DMS114 treated with DMSO at 0.1 percent for 48 hours (cell line): Measurements from ENCODE around the gene SLC7A6OS.

Source experiments
- DNase-seq: peaks from one replicate; lab custom pipeline; 2025; ENCODE audit not compliant: unreplicated experiment; lab: John Stamatoyannopoulos, UW

SLC7A6OS gene

DNA sequence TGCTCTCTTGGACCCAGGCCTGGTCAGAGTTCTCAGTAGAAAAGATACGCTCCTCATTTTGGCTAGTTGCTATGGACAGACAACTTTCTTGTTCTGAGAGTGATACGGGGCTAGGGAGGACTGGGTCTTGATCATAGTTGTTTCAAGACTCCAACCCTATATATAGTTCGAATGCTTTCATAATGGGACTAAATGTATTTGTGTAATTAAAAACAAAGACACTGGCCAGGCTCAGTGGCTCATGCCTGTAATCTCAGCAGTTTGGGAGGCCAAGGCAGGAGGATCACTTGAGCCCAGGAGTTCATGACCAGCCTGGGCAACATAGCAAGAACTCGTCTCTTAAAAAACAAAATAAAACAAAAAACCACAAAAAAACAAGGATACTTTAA, 28.7 kb downstream of the SLC7A6OS start:
- no peak for DNase-seq

DNA sequence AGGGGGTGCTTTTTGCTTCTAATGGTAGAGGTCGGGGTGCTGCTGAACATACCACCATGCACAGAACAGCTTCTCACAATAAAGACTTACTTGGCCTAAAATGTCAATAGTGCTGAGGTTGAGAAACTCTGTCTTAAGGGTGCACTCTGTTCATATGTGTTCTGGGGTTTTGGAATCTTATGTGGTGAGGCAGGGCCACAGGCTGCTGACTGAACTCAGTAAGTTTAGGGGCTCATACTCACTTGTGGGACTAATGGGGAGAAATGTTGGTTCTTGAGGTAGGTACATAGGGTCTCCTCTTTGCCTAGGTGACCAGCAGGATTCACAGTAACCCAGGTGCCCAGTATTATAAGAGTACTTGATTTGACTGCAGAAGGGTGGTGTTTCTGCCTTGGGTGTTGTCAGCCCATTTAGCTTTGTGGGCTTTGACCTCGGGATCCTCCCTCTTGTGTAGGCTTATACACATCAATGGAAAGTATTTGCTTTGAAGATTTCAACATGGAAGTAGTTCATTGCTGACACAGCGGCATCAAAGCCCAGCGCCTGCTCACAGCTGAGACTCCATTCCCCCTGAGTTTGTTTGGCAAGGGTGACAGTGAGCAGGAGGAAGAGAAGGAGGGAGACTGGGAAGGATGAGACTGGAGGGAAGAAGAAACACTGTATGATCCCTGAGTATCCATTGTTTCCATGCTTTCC, 29.2 kb downstream of the SLC7A6OS start:
- DNase-seq, result no peak

DNA sequence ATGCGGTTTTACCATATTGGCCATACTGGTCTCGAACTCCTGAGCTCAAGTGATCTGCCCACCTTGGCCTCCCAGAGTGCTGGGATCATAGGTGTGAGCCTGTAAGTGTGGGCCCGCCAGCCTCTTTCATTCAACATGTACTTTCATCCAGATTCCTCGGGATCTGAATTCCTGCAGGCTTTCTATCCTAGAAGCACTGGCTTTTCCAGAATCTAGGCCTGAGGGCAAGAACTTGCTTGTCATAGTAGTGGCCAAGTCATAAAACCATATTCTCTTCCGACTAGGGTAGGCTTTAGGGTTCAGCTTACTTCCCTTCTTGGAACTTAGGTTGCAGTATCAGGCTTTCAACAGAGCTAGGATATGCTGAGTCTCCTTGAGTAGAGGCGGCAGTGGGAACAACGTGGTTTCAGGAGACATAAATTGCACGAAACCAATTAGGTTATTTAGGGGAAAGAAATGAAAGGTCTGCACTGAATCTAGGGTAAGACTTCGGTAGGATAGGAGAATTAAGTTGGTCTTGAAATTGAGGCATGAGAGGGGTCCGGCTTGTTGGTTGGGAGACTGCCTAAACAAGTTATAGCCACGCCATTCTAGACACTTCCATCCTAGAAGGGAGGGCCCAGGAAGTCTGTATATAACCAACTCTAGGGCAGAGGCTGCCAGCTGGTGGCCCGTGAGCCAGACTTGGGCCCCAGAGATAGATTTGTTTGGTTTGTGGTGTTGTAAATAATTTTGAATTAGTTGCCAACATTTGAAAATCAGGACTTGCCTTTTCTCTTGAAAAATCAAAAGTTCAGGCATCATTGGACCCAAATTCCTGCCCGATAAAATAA, 30.8 kb downstream of the SLC7A6OS start:
- DNase-seq, result no peak

DNA sequence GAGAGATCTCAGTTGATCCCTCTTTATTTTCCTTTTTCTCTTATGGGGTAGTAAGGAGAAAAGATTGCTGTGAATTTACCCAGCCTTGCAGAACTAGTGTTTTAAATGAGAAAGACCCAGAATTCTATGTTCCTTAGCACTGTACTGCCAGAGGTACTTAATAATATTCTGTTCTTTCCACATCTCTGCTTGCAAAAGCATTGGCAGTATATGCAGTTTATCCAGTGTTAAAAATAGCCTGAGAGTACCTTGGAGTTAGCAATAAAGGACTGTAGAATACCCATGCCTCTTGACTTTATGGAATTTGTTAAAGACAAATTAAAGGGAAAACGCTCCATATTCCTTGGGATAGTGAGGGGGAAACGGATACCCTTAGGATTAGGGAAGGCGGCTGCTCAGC, 34.5 kb downstream of the SLC7A6OS start:
- DNase-seq, result no peak

DNA sequence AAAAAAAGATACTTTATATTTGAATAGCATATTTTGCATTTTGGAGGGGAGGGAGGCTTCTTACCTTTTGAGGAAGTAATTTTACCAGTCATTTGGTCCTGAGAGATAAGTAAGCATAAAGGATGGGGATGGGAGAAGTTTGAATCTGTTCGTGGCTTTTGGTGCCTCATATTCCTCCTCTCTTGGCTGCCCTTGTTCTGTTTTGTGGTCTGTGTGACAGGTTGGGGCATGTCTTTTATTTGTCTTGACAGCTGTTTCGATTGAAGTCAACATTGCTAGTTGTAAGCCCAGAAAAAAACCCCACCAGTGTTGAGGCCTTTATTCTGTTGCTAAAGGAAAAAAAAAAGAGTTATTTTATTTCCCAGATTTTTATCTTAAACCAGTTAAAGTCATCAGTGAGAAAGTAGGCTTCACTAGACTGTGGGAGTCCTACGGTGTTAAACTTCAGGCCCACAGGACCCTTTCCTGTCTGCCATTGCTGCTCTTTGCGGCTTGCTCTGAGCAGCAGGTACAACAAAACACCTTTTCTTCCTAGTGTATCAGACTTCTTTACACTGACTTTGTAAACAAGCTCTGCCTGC, 35.0 kb downstream of the SLC7A6OS start:
- no peak for DNase-seq

DNA sequence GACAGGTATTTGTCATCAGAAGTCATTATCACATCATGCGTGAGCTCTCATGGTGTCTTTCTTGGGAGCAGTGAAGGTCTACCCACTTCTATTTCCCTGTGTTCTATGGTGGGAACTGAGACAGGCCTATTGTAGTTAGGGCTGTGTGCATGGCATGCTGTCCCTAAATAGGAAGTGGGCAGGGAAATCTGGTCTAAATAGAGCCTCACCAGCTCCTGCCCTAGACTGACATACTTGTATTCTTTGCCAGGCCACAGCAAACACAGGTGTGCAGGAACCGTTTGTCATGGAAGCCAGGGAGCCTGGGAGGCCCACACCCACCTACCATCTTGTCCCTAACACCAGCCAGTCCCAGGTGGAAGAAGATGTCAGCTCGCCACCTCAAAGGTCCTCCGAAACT, 36.3 kb downstream of the SLC7A6OS start:
- DNase-seq, result no peak

DNA sequence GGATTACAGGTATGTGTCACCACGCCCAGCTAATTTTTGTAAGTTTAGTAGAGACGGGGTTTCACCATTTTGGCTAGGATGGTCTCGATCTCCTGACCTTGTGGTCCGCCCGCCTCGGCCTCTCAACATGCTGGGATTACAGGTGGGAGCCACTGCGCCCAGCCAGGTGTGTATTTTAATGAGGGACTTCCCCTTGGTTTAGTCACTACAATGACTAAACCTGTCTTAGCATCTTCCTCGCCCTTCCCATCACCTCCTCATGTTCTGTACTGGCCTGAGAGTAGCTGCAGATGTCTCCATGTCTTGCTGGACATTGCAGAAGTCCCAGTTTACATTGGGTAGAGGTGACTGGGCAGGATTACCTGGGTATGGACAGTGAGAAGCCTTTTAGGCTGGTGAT, 36.9 kb downstream of the SLC7A6OS start:
- DNase-seq, result no peak

DNA sequence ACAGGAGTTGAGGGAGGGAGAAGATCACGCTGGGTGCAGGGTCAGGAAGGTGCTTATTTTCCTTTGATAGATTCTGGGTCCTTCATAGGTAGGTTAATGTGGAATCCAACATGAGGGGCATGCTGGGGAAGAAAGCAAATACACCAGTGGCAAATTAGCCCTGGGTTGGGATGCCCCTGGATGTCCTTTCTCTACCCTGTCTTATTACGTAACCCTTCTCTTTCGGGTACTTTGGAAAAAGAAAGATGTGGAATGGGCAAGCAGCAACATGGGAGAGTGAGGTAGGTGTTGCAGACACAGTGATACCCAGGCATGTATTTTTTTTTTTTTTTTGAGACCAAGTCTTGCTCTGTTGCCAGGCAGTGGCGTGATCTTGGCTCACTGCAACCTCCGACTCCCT, 37.3 kb downstream of the SLC7A6OS start:
- no peak for DNase-seq

DNA sequence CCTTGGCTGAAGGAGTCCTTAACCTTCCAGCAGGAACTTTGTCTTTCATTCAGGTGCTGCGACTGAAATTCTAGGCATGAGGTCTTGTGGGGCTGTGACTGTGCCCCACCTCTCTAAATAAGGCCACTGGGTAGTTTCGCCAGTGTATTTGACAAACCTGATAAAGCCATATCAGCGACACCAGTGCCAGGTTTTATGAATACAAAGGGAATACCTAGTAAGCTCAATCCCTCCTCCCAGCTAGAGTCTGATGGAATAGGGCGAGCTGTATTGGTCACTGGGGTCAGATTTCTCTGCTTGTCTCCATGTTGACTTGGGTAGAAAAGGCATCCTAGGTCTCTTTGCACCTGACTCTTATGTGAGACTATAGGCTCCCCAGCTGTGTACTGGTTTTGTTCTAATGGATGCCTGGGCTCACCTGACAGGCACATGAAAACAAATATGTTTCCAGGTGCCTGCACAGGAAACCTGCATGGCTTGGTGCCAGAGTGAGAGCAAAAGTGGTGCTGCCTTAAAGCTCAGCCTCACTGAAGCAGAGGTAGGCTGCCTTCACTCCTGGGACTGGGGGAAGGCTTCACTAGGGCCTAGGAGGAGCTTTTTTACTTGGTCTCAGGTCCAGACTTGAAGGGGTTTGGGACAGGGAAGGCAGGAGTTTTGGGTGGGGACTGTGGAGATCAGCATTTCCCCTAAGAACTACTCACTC, 38.1 kb downstream of the SLC7A6OS start:
- DNase-seq, result no peak

DNA sequence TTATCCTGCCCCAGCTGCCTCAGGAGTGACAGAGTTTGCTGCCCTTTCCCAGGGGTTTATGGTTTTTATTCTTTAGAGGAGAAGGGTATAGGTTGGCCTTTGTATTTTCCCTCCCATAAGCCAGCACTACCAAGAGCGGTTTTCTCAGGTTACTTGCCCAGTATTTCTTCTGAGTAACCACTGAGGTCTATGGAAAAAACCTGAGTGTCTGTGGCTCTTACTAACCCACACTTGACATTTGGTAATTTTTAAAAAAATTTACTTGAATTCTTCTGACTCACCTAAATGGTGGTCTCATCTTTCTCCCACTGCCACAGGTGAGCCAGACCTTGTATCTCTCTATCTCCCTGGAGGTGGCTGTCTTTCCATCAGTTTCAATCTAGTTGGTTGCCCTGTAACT, 40.4 kb downstream of the SLC7A6OS start:
- no peak for DNase-seq

DNA sequence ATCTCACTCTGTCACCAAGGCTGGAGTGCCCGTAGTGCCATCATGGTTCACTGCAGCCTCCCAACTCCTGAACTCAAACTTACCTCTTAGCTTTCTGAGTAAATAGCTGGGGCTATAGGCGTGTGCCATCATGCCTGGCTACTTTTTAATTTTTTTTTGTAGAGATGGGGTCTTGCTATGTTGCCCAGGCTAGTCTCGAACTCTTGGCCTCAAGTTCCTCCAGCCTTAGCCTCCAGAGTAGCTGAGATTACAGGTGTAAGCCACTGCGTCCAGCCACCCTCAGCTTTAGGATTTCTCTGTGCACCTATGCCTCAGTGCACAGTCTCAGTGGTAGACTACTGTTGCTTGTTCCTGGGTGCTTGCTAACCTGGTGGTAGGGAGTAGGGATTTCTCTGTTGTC, 41.0 kb downstream of the SLC7A6OS start:
- no peak for DNase-seq

DNA sequence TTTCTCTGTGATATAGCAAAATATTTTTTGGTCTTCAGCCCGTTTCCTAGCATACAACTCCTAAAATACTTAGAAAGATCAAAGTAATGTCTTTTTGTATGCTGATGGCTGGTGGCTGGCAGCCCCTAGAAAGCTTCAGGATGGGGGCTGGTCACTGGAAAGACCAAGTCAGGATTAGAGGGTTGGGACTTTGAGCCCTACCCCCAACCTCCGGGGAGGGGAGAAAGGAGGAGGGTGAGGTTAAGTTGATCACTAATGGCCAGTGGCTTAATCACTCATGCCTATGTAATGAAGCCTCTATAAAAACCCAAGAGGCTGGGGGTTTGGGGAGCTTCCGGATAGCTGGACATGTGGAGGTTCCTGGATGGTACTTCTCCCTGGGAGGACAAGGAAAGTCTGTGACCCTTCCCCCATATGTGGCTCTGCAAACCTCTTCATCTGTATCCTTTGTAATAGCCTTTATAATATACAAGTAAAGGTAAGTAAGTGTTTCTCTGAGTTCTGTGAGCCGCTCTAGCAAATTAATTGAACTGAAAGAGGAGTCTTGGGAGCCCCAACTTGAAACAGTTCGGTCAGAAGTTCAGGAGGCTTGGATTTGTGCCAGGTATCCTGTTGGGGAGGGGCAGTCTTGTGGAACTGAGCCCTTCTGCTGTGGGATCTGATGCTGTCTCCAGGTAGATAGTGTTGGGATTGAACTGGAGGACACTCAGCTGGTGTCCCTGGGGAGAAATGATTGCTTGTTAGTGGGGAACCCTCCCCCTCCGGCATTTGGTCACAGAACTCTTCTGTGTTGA, 42.9 kb downstream of the SLC7A6OS start:
- DNase-seq, result no peak

DNA sequence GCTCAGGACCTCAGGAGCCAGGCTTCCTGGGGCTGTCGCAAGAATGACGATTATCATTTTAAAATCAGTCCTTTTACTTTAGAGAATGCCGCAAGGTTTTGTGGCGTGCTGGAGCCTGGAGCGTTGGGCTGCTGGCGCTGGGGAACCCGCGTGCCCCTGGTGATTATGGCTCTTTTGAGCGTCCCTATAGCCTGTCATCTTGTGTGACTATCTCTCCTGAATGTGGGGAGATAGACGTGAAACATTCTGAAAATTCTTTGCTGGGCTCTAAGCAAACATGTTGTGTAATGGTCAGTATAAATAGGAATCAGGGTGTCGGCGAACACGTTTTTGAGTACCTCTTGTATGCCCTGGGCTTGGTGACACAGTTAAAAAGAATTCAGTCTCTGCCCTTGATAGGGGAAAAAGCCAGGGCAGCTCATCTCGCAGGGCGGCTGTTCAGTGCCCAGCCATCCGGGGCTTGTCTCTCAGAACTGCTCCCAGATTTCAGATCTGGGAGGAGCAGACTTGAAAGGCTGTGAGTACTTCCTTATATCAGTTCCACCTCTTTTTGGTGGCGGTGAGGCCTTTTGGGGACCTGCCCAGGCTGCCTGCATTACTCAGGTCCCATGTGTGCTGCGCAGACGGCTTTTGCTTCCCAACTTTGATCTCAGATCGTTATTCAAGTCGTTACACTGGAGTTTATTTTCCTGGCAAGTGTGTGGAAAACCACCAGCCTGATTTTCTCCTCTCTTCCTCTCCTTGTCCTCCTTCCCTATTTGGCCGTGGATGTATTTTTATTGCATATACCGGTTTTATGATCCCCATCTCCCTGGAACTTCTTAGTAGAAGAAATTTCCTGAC, 45.4 kb downstream of the SLC7A6OS start:
- no peak for DNase-seq

DNA sequence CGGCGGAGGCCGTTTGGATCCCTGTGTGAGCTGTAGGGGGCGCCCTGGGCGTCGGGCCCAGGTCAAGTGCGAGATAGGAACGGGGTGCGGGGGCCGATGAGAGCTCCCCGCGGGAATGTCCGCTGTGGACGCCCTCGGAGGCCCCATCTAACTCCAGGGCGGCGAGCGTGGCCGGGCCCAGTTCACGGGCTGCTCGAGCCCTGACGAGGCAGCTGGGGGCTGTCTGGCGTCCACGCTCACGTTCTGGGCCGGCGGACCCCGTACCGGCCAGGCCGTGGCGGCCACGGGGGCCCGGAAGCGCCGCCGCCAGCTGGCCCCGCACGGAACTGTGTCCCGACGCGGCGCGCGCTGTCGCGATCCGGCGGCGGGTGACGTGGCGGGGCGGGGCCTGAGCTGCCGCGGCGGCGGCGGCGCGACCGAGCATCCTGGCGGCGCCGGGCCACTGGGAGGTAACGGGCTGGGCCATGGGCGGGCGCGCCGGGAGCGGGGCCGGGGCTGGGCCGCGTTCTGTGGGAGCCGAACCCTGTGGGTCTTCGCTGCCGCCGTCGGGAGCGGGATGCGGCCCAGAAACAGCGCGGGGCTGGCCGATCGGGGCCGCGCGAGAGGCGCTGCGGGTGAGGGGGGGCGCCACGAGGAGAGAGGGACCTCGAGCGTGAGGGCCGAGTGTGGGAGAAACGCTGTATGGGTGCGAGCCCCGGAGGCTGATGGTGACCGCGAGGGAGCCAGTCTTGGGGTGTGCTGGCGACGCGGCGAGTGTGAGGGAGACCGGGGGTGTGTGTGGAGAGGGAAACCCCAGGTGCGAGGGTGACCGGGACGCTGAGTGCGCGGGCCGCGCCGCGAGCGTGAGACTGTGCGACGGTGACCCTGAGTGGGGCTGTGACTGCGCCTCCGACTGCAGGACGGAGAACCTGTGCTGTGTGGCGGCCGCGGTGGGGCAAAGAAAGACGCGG, 46.3 kb downstream of the SLC7A6OS start, which contains the start of gene SLC7A6:
Gene SLC7A6, plus strand, starts transcription at position 399 of the 950 bp plus-strand sequence. CDS start 10,201 bp downstream, outside the sequence.
- peak; percentile 37 for DNase-seq

DNA sequence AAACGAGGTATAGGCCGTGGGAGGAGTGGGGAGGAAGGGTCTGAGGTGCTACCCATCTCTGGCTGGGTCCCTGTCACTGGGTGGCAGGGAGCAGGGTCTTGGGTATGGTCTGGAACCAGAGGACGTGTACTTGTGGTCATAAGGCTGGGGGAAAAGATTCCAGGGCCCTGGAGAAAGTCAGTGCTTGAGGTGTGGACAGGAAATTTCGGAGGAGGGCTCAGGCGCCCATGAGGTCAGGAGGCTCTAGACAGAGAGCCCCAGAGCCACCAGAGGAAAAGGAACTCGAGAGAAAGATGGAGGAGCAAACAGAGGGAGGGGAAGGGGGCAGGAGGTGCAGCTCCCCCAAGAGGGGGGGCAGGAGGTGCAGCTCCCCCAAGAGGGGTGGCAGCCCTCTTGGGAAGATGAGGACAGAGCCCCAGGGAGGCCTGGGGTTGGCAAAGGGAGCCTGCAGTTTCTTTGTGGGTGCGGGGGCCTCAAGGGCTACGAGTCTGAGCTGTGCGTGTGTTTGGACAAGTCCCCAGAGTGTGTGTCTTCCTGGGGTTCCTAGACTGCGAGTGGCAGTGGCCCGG, 47.1 kb downstream of the SLC7A6OS start:
- DNase-seq, result no peak

DNA sequence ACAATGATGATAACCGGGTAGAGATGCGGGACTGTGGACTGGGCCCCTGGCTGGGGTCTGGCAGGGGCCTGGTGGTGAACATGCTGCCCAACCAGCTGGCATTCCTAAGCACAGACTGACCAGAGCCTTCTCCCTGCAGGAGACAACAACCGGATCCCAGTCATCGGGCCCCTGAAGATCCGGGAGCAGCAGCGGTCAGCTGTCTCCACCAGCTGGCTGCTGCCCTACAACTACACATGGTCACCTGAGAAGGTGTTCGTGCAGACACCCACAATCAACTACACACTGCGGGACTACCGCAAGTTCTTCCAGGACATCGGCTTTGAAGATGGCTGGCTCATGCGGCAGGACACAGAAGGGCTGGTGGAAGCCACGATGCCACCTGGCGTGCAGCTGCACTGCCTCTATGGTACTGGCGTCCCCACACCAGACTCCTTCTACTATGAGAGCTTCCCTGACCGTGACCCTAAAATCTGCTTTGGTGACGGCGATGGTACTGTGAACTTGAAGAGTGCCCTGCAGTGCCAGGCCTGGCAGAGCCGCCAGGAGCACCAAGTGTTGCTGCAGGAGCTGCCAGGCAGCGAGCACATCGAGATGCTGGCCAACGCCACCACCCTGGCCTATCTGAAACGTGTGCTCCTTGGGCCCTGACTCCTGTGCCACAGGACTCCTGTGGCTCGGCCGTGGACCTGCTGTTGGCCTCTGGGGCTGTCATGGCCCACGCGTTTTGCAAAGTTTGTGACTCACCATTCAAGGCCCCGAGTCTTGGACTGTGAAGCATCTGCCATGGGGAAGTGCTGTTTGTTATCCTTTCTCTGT, 51.5 kb downstream of the SLC7A6OS start:
- DNase-seq, result no peak
